K562 (cell line): ENCODE measurements around the gene CD40. TPM values are rescaled to one million over a fixed set of nuclear protein-coding genes. Genes with fewer than 3 reads are reported as not detected.

Experiments used
- ATAC-seq: fragments of 200-7000 bp; cut with Tn5 transposase; 3 replicates; pipeline ENCODE4 v1.9.1; 2020; ENCODE audit warnings: moderate library complexity
- BruUV-seq: library from RNA; stranded (reverse); fragments of 400-500 nt; replicated peaks from 2 replicates; lab custom pipeline; 2021; lab: Mats Ljungman, UMichigan
- CTCF ChIA-PET: fragments of 300-600 bp; formaldehyde crosslinking; extraction: SDS; loops from one replicate; lab custom pipeline; 2021; ENCODE audit warnings: low intra/inter-chr PET ratio; lab: Yijun Ruan, JAX
- POLR2A ChIA-PET: fragments of 300-600, 350-650 bp; sonication (Branson Sonifier 250); formaldehyde crosslinking; extraction: SDS; loops from one replicate; lab custom pipeline; 2021; ENCODE audit warnings: antibody characterized with exemption, inconsistent platforms; lab: Yijun Ruan, JAX
- DNase-seq, 4 experiments: peaks; one replicate each; pipeline versions ENCODE4 v3.0.0 to v3.0.0-alpha.2; 2011 to 2018; ENCODE audit warnings: low spot score in 3 of 4, mixed read lengths in 3 of 4; ENCODE audit errors: extremely low read depth in 1 of 4
- FAIRE-seq: peaks from 2 replicates; lab custom pipeline; 2011; peaks lifted over from hg19 to GRCh38; lab: Jason Lieb, UNC
- H2AFZ ChIP-seq: 2 replicates; pipeline ENCODE4 v1.6.0; 2011; ENCODE audit warnings: low read depth, low read length, control low read depth, inconsistent platforms
- H3K27ac ChIP-seq: fragments of 200-600 bp; 3 replicates; pipeline ENCODE4 v1.8.0; 2011; ENCODE audit warnings: low read depth, mild to moderate bottlenecking, control low read depth, inconsistent platforms, low read length, moderate library complexity, mixed read lengths; ENCODE audit errors: extremely low read depth
- H3K27me3 ChIP-seq, 2 experiments: fragments of 300-600 bp in 1 of 2; 2 replicates in 1 of 2; 3 replicates in 1 of 2; pipeline versions ENCODE4 v1.6.0 to v1.8.0; 2011; ENCODE audit warnings: inconsistent platforms in 2 of 2, low read length in 2 of 2, mild to moderate bottlenecking in 1 of 2, mixed read lengths in 1 of 2, moderate library complexity in 1 of 2; ENCODE audit not compliant: control insufficient read depth in 2 of 2, insufficient read depth in 2 of 2
- H3K36me3 ChIP-seq: fragments of 300-600 bp; 3 replicates; pipeline ENCODE4 v1.8.0; 2011; ENCODE audit warnings: mild to moderate bottlenecking, low read length, inconsistent platforms; ENCODE audit not compliant: control insufficient read depth, insufficient read depth
- H3K4me1 ChIP-seq, 2 experiments: fragments of 200-600 bp in 1 of 2; replicated peaks in 1 of 2; 2 replicates in 1 of 2; 3 replicates in 1 of 2; pipeline versions ENCODE4 v1.5.1 to v1.8.0; 2011; ENCODE audit warnings: inconsistent platforms in 2 of 2, low read length in 2 of 2, mild to moderate bottlenecking in 1 of 2, mixed read lengths in 1 of 2, moderate library complexity in 1 of 2; ENCODE audit not compliant: control insufficient read depth in 2 of 2, insufficient read depth in 2 of 2
- H3K4me2 ChIP-seq: 2 replicates; pipeline ENCODE4 v1.6.1; 2011; ENCODE audit warnings: low read length, control low read depth, inconsistent platforms, mixed read lengths; ENCODE audit not compliant: insufficient read depth
- H3K4me3 ChIP-seq: fragments of 200-600 bp; sonication (generic), shearing (Covaris generic); 2 replicates; pipeline ENCODE4 v1.5.1; 2016; ENCODE audit warnings: control low read depth, inconsistent platforms
- H3K79me2 ChIP-seq: fragments of 200-600 bp; 3 replicates; pipeline ENCODE4 v1.8.0; 2011; ENCODE audit warnings: low read length, inconsistent platforms; ENCODE audit not compliant: control insufficient read depth, insufficient read depth
- H3K9ac ChIP-seq, 2 experiments: 2 replicates each; pipeline versions ENCODE4 v1.6.0 to v1.6.1; 2011; ENCODE audit warnings: low read depth in 2 of 2, low read length in 2 of 2, control low read depth in 1 of 2, inconsistent platforms in 1 of 2, mild to moderate bottlenecking in 1 of 2, mixed read lengths in 1 of 2; ENCODE audit not compliant: insufficient read depth in 1 of 2
- H3K9me1 ChIP-seq: one replicate; pipeline ENCODE4 v1.6.0; 2011; ENCODE audit warnings: inconsistent platforms, mild to moderate bottlenecking, low read length, moderate library complexity; ENCODE audit not compliant: control insufficient read depth, insufficient read depth
- H3K9me3 ChIP-seq: replicated peaks from 2 replicates; pipeline ENCODE4 v1.5.1; 2011; ENCODE audit warnings: low read depth, low read length, inconsistent platforms; ENCODE audit not compliant: control insufficient read depth, insufficient read depth
- H4K20me1 ChIP-seq: replicated peaks from 2 replicates; pipeline ENCODE4 v1.6.1; 2011; ENCODE audit warnings: low read length, inconsistent platforms, mixed read lengths; ENCODE audit not compliant: control insufficient read depth, insufficient read depth
- HMG20B ChIP-seq: fragments of 250-450 bp; sonication (Bioruptor Pico); IDR thresholded peaks from 2 replicates; pipeline ENCODE4 v1.5.0; 2021; ENCODE audit warnings: mild to moderate bottlenecking
- ZNF217 ChIP-seq: sonication (generic); formaldehyde crosslinking; IDR thresholded peaks from 2 replicates; pipeline ENCODE4 v1.8.0; 2022; ENCODE audit warnings: mild to moderate bottlenecking, missing genetic modification reagents
- WGBS: fragments of 100-300 bp; shearing (Covaris generic); methylation state at CpG from one replicate; pipeline ENCODE4 v1.1.6; 2016; ENCODE audit warnings: low coverage, mixed read lengths; ENCODE audit not compliant: insufficient coverage; ENCODE audit errors: missing lambda C conversion rate; 5-methylcytosine and 5-hydroxymethylcytosine counted together
- in situ Hi-C: fragments of 300-500 bp; cut with MboI; formaldehyde crosslinking; loops from 4 replicates; pipeline ENCODE4 v1.15.0; 2018; ENCODE audit warnings: inconsistent platforms, mixed read lengths
- intact Hi-C: fragments of 100-400 bp; cut with micrococcal nuclease; formaldehyde crosslinking; loops from 2 replicates; pipeline ENCODE4 v1.14.2; 2022
- polyA plus RNA-seq, 8 experiments: library from polyadenylated mRNA; depleted of rRNA in 4 of 8; stranded (reverse) in 5 of 8; unstranded in 3 of 8; fragments of >200 nt; fragmentation: Nextera tagmentation in 2 of 8; fragmentation: Illumina TruSeq in 1 of 8; extraction: Ambion mirVana in 2 of 8; extraction: Trizol in 1 of 8; gene quantifications; 2 replicates each; pipeline versions ENCODE4 v1.2.1 to v1.2.3, GENCODE V29; 2011 to 2014; ENCODE audit warnings: inconsistent platforms in 1 of 8, missing spikeins in 1 of 8
- total RNA-seq, 7 experiments: library from RNA; depleted of rRNA in 6 of 7; stranded (reverse); fragments of >200 nt in 6 of 7; fragmentation: Illumina TruSeq in 2 of 7; extraction: Trizol in 2 of 7; gene quantifications; 2 replicates each; pipeline versions ENCODE4 v1.2.1 to v1.2.3, GENCODE V29; 2011 to 2021; ENCODE audit warnings: low replicate concordance in 1 of 7
- TF ChIP-seq, protein P1 (sequence below), 3 experiments: fragments of 200-800 bp in 1 of 3; sonication (Bioruptor generic) in 1 of 3; sonication (generic) in 1 of 3; formaldehyde crosslinking in 1 of 3; IDR thresholded peaks; 2 replicates each; pipeline versions ENCODE4 v1.6.1 to v1.8.0; 2016 to 2022; ENCODE audit warnings: mild to moderate bottlenecking in 2 of 3, missing compliant biosample characterization in 2 of 3, missing genetic modification characterization in 2 of 3, missing genetic modification reagents in 1 of 3
- TF ChIP-seq, protein P2 (sequence below), 2 experiments: fragments of 450-650 bp in 1 of 2; sonication (generic) in 1 of 2; formaldehyde crosslinking in 1 of 2; IDR thresholded peaks; 2 replicates each; pipeline versions ENCODE4 v1.7.1 to v1.9.0; 2016 to 2022; ENCODE audit warnings: inconsistent platforms in 1 of 2, mild to moderate bottlenecking in 1 of 2, missing genetic modification reagents in 1 of 2

Gene CD40
- total and polyA plus RNA-seq, 9 of the 15 experiments (the other 6 are each of a cell fraction or from before 2014, with no cell fraction given) = 0.76 to 3.7 (median 1.6) TPM

DNA sequence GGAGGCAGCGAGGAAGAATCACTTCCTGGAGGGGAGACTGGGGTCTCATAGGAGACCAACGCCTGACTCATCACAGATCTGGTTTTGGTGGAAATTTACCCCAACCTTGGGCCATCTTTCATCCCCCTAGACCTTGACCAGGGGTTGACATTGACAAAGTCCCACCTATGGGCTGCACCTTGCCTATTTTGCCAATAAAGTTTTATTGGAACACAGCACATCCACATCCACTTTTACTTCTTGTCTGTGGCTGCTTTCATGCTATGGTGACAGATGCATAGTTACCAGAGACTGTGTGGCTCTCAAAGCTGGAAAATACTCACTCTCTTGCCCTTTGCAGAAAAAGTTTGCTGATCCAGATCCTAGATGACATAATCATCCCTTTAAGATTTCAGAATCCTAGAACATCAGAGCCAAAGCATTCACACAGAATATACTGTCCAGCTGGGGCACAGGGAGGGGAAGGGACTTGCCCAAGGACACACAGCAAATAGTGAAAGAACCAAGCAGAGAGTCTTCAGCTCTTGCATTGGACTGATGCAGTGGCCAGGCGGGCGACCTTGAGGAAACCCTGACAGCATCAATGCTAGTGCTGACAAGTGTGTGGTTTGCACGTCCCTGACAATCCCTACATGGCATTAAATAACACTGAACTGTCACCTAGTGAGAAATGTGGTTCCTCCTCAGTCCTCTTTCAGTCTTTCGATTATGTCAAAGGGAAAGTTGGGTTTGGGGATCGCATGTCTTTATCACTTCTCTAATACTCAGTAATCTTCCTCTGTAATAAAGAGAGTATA lies 41.2 kb downstream of the CD40 start:
- ATAC-seq = no peak
- H3K27me3 ChIP-seq = peaks cover 15 to 58% of the 10 kb centered on the region in 2 experiments; a peak in 3 of 5 replicates

More for the DNA sequence above, 41.2 kb downstream of the CD40 start:
- Histone ChIP-seq H3K9me3 (no peaks in the 10 kb centered on the region), H2AFZ (no peak overlapping the region)
- TF ChIP-seq, protein P1, sequence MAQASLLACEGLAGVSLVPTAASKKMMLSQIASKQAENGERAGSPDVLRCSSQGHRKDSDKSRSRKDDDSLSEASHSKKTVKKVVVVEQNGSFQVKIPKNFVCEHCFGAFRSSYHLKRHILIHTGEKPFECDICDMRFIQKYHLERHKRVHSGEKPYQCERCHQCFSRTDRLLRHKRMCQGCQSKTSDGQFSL (CRISPR knock-in tag; IDR thresholded peaks at IDR 0.05) = no peak
- TF ChIP-seq, protein P1 (tag; IDR thresholded peaks at IDR 0.05) = no peak
- TF ChIP-seq, protein P2, sequence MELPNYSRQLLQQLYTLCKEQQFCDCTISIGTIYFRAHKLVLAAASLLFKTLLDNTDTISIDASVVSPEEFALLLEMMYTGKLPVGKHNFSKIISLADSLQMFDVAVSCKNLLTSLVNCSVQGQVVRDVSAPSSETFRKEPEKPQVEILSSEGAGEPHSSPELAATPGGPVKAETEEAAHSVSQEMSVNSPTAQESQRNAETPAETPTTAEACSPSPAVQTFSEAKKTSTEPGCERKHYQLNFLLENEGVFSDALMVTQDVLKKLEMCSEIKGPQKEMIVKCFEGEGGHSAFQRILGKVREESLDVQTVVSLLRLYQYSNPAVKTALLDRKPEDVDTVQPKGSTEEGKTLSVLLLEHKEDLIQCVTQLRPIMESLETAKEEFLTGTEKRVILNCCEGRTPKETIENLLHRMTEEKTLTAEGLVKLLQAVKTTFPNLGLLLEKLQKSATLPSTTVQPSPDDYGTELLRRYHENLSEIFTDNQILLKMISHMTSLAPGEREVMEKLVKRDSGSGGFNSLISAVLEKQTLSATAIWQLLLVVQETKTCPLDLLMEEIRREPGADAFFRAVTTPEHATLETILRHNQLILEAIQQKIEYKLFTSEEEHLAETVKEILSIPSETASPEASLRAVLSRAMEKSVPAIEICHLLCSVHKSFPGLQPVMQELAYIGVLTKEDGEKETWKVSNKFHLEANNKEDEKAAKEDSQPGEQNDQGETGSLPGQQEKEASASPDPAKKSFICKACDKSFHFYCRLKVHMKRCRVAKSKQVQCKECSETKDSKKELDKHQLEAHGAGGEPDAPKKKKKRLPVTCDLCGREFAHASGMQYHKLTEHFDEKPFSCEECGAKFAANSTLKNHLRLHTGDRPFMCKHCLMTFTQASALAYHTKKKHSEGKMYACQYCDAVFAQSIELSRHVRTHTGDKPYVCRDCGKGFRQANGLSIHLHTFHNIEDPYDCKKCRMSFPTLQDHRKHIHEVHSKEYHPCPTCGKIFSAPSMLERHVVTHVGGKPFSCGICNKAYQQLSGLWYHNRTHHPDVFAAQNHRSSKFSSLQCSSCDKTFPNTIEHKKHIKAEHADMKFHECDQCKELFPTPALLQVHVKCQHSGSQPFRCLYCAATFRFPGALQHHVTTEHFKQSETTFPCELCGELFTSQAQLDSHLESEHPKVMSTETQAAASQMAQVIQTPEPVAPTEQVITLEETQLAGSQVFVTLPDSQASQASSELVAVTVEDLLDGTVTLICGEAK (IDR thresholded peaks at IDR 0.05) = peak; percentile 95
- TF ChIP-seq, protein P2 (CRISPR knock-in tag; IDR thresholded peaks at IDR 0.05) = peak; percentile 93
- TF ChIP-seq HMG20B (CRISPR knock-in tag) (no peak), ZNF217 (no peak)
- TF ChIP-seq, all 486 proteins: peak for 1
- intact Hi-C loops = no loop called here
- ChIA-PET POLR2A (interaction anchor here (1.0 kb wide), 1 partner anchor 12 kb away, joined by 5 read pairs; no protein-coding TSS in a partner anchor), CTCF (no interaction called here)
- Histone ChIP-seq H3K79me2 (no peaks in the 10 kb centered on the region), H3K4me1 (no peaks in the 10 kb centered on the region), H3K9me1 (no peaks in the 10 kb centered on the region), H3K36me3 (no peaks in the 10 kb centered on the region), H3K4me3 (no peak overlapping the region), H4K20me1 (no peaks in the 10 kb centered on the region; the same call in 1 of the 2 replicates), H3K9ac (no peak overlapping the region), H3K27ac (no peak overlapping the region), H3K4me2 (no peak overlapping the region)
- DNase-seq = no peak
- no peak for FAIRE-seq
- WGBS = 0% methylated on average over 7 of the region's 7 CpGs
- in situ Hi-C loops = no loop called here
- no TSS peak for BruUV-seq
